ENCODE data around the gene RORC.

GRCh38 chr1:151828921-151829320, 2.7 kb downstream of the RORC start:
- TF ChIP-seq CTCF (IDR thresholded peaks at IDR 0.05) (no peak), POLR2AphosphoS5 (IDR thresholded peaks at IDR 0.05) (no peak), POLR2A (IDR thresholded peaks at IDR 0.05) (no peak), EP300 (IDR thresholded peaks at IDR 0.05) (no peak)

All from stomach (tissue), 4 donors.